Measurements from ENCODE around the gene OTX1.

Gene OTX1

GRCh38 chr2:63044362-63045327, 6.0 kb upstream of the OTX1 start:
- TF ChIP-seq CTCF (IDR thresholded peaks at IDR 0.05; ENCODE audit: control insufficient read depth, insufficient read depth, low read depth, low read length, missing control alignments), result no peak
- DNase-seq (ENCODE audit: low read depth), result no peak
- no peak overlapping the region for H3K4me3 ChIP-seq (ENCODE audit: control insufficient read depth, low read depth, low read length)

GRCh38 chr2:63046552-63046951, 4.1 kb upstream of the OTX1 start:
- H3K4me3 ChIP-seq (ENCODE audit: control insufficient read depth, low read depth, low read length), result no peak overlapping the region
- TF ChIP-seq CTCF (IDR thresholded peaks at IDR 0.05; ENCODE audit: control insufficient read depth, insufficient read depth, low read depth, low read length, missing control alignments), result no peak
- no peak for DNase-seq (ENCODE audit: low read depth)

- no peak for DNase-seq (ENCODE audit: low read depth)
- no peak for TF ChIP-seq CTCF (IDR thresholded peaks at IDR 0.05; ENCODE audit: control insufficient read depth, insufficient read depth, low read depth, low read length, missing control alignments)
- no peak overlapping the region for H3K4me3 ChIP-seq (ENCODE audit: control insufficient read depth, low read depth, low read length)
Measured at GRCh38 chr2:63046961-63047320, 3.7 kb upstream of the OTX1 start.

- TF ChIP-seq CTCF (IDR thresholded peaks at IDR 0.05; ENCODE audit: control insufficient read depth, insufficient read depth, low read depth, low read length, missing control alignments), result no peak
- DNase-seq (ENCODE audit: low read depth), result no peak
- no peak overlapping the region for H3K4me3 ChIP-seq (ENCODE audit: control insufficient read depth, low read depth, low read length)
Measured at GRCh38 chr2:63047321-63048279, 3.0 kb upstream of the OTX1 start.

- no peak for TF ChIP-seq CTCF (IDR thresholded peaks at IDR 0.05; ENCODE audit: control insufficient read depth, insufficient read depth, low read depth, low read length, missing control alignments)
- H3K4me3 ChIP-seq (ENCODE audit: control insufficient read depth, low read depth, low read length), result no peak overlapping the region
- DNase-seq (ENCODE audit: low read depth), result no peak
Measured at GRCh38 chr2:63048367-63049171, 2.1 kb upstream of the OTX1 start.
